ENCODE measurements around the gene LEMD3.

GRCh38 chr12:65229441-65229840, 60.1 kb downstream of the LEMD3 start:
- TF ChIP-seq TAF1 (IDR thresholded peaks at IDR 0.05; ENCODE audit: borderline replicate concordance, insufficient read depth, low read length) (no peak), POLR2AphosphoS5 (IDR thresholded peaks at IDR 0.05; ENCODE audit: low read depth, low read length) (no peak), SIN3A (IDR thresholded peaks at IDR 0.05; ENCODE audit: borderline replicate concordance, insufficient read depth, low read length) (no peak), REST (IDR thresholded peaks at IDR 0.05; ENCODE audit: insufficient read depth in 1 of 2, low read depth in 2 of 2, low read length in 2 of 2) (no peak)
